H1 (cell line): ENCODE results near the gene CENPF. TPM values are rescaled to one million over a fixed set of nuclear protein-coding genes. Genes with fewer than 3 reads are reported as not detected.

Source experiments
- CTCF ChIA-PET: fragments of 300-600 bp; sonication (Branson Sonifier 250); formaldehyde crosslinking; loops from one replicate; lab custom pipeline; 2021; ENCODE audit not compliant: partially characterized antibody; lab: Charles Lee
- POLR2A ChIA-PET: fragments of 300-600 bp; sonication (Branson Sonifier 250); formaldehyde crosslinking; loops from one replicate; lab custom pipeline; 2021; ENCODE audit warnings: inconsistent platforms; ENCODE audit not compliant: partially characterized antibody; lab: Charles Lee
- DNase-seq, 2 experiments: peaks; one replicate each; pipeline versions ENCODE4 v3.0.0 to v3.0.0-alpha.2; 2010 to 2022; ENCODE audit warnings: low spot score in 2 of 2, low read depth in 1 of 2, mixed read lengths in 1 of 2
- FAIRE-seq: peaks from 2 replicates; lab custom pipeline; 2011; peaks lifted over from hg19 to GRCh38; lab: Jason Lieb, UNC
- H2AFZ ChIP-seq: 2 replicates; pipeline ENCODE4 v1.8.1; 2012; ENCODE audit warnings: low read length, inconsistent platforms
- H2AK5ac ChIP-seq: 2 replicates; pipeline ENCODE4 v1.6.1; 2013; ENCODE audit warnings: low read depth, low read length
- H2BK120ac ChIP-seq: replicated peaks from 2 replicates; pipeline ENCODE3; 2013; ENCODE audit warnings: low read depth, low read length, inconsistent platforms
- H2BK12ac ChIP-seq: 2 replicates; pipeline ENCODE4 v1.6.1; 2013; ENCODE audit warnings: low read depth, low read length
- H2BK15ac ChIP-seq: 2 replicates; pipeline ENCODE4 v1.6.1; 2013; ENCODE audit warnings: low read length
- H2BK20ac ChIP-seq: 2 replicates; pipeline ENCODE4 v1.6.1; 2013; ENCODE audit warnings: low read length
- H2BK5ac ChIP-seq: 2 replicates; pipeline ENCODE4 v1.6.1; 2013; ENCODE audit warnings: low read depth, low read length
- H3K14ac ChIP-seq: 2 replicates; pipeline ENCODE4 v1.6.1; 2013; ENCODE audit warnings: inconsistent platforms; ENCODE audit not compliant: insufficient read length
- H3K18ac ChIP-seq: 2 replicates; pipeline ENCODE4 v1.6.1; 2013; ENCODE audit warnings: low read length; ENCODE audit errors: extremely low read depth
- H3K23ac ChIP-seq: 2 replicates; pipeline ENCODE4 v1.6.1; 2013; ENCODE audit warnings: inconsistent platforms; ENCODE audit not compliant: insufficient read length
- H3K23me2 ChIP-seq: 2 replicates; pipeline ENCODE4 v1.6.1; 2013; ENCODE audit warnings: low read depth, low read length
- H3K27ac ChIP-seq: 2 replicates; pipeline ENCODE4 v1.6.1; 2011; ENCODE audit warnings: low read depth, low read length, inconsistent platforms
- H3K27me3 ChIP-seq, 4 experiments: replicated peaks in 1 of 4; 1 replicate in 1 of 4; 2 replicates in 3 of 4; pipeline versions ENCODE4 v1.6.1 to v1.8.1; 2011 to 2013; ENCODE audit warnings: low read length in 3 of 4, mild to moderate bottlenecking in 3 of 4, inconsistent platforms in 2 of 4, mixed read lengths in 2 of 4, moderate library complexity in 1 of 4; ENCODE audit not compliant: control insufficient read depth in 3 of 4, insufficient read depth in 3 of 4; ENCODE audit errors: extremely low read depth in 1 of 4
- H3K36me3 ChIP-seq, 4 experiments: 2 replicates each; pipeline versions ENCODE4 v1.6.1 to v1.8.1; 2011 to 2013; ENCODE audit warnings: mild to moderate bottlenecking in 4 of 4, low read length in 3 of 4, moderate library complexity in 2 of 4, control low read depth in 1 of 4, inconsistent platforms in 1 of 4; ENCODE audit not compliant: insufficient read depth in 4 of 4, control insufficient read depth in 2 of 4
- H3K4ac ChIP-seq: replicated peaks from 2 replicates; pipeline ENCODE3; 2013; ENCODE audit warnings: low read length, low read depth, mixed read lengths, inconsistent platforms; ENCODE audit not compliant: insufficient read length
- H3K4me1 ChIP-seq, 4 experiments: replicated peaks in 1 of 4; 1 replicate in 1 of 4; 2 replicates in 3 of 4; pipeline versions ENCODE4 v1.6.1 to v1.8.1; 2011 to 2013; ENCODE audit warnings: low read length in 3 of 4, inconsistent platforms in 2 of 4, mixed read lengths in 1 of 4; ENCODE audit not compliant: insufficient read depth in 4 of 4, control insufficient read depth in 3 of 4
- H3K4me2 ChIP-seq, 2 experiments: 2 replicates each; pipeline versions ENCODE4 v1.6.1 to v1.8.1; 2011 to 2013; ENCODE audit warnings: low read depth in 2 of 2, low read length in 2 of 2, control low read depth in 1 of 2, inconsistent platforms in 1 of 2, mild to moderate bottlenecking in 1 of 2; ENCODE audit not compliant: insufficient read depth in 1 of 2
- H3K4me3 ChIP-seq, 4 experiments: fragments of 200-600, 300-600 bp in 1 of 4; sonication (generic), shearing (Covaris generic), sonication (Bioruptor Twin) in 1 of 4; 2 replicates each; pipeline versions ENCODE4 v1.5.1 to v1.8.1; 2011 to 2016; ENCODE audit warnings: low read length in 4 of 4, low read depth in 3 of 4, control low read depth in 2 of 4, inconsistent platforms in 2 of 4, mild to moderate bottlenecking in 2 of 4, mixed read lengths in 1 of 4, moderate library complexity in 1 of 4; ENCODE audit not compliant: insufficient read depth in 2 of 4; ENCODE audit errors: extremely low read depth in 1 of 4
- H3K56ac ChIP-seq: replicated peaks from 2 replicates; pipeline ENCODE3; 2013; ENCODE audit warnings: low read depth, mild to moderate bottlenecking, mixed read lengths, low read length, inconsistent platforms; ENCODE audit not compliant: insufficient read length
- H3K79me1 ChIP-seq: 2 replicates; pipeline ENCODE4 v1.6.1; 2013; ENCODE audit warnings: low read depth, low read length, control low read depth
- H3K79me2 ChIP-seq, 2 experiments: 2 replicates each; pipeline versions ENCODE4 v1.6.1 to v1.8.1; 2012 to 2013; ENCODE audit warnings: low read length in 2 of 2, mild to moderate bottlenecking in 2 of 2, inconsistent platforms in 1 of 2; ENCODE audit not compliant: insufficient read depth in 2 of 2, control insufficient read depth in 1 of 2
- H3K9ac ChIP-seq, 4 experiments: replicated peaks in 1 of 4; 1 replicate in 1 of 4; 2 replicates in 3 of 4; pipeline versions ENCODE4 v1.6.1 to v1.8.1; 2011 to 2013; ENCODE audit warnings: low read depth in 3 of 4, low read length in 3 of 4, control low read depth in 2 of 4, mild to moderate bottlenecking in 2 of 4, moderate library complexity in 2 of 4, inconsistent platforms in 1 of 4; ENCODE audit errors: extremely low read depth in 1 of 4
- H3K9me3 ChIP-seq, 2 experiments: 2 replicates each; pipeline versions ENCODE4 v1.6.1 to v1.8.1; 2012 to 2013; ENCODE audit warnings: mild to moderate bottlenecking in 2 of 2, moderate library complexity in 2 of 2, control low read depth in 1 of 2, inconsistent platforms in 1 of 2, low read depth in 1 of 2, low read length in 1 of 2, mixed read lengths in 1 of 2; ENCODE audit not compliant: insufficient read depth in 2 of 2
- H4K20me1 ChIP-seq, 2 experiments: replicated peaks in 1 of 2; 2 replicates each; pipeline versions ENCODE3 to v1.8.1; 2011 to 2013; ENCODE audit warnings: inconsistent platforms in 2 of 2, low read length in 2 of 2, mild to moderate bottlenecking in 1 of 2; ENCODE audit not compliant: insufficient read depth in 2 of 2, control insufficient read depth in 1 of 2
- H4K5ac ChIP-seq: 2 replicates; pipeline ENCODE4 v1.6.1; 2013; ENCODE audit warnings: low read length, low read depth, mixed read lengths, inconsistent platforms; ENCODE audit not compliant: insufficient read length
- H4K8ac ChIP-seq: 2 replicates; pipeline ENCODE4 v1.8.0; 2013; ENCODE audit warnings: mild to moderate bottlenecking, moderate library complexity, low read length, inconsistent platforms; ENCODE audit not compliant: insufficient read depth; ENCODE audit errors: extremely low read depth
- H4K91ac ChIP-seq: replicated peaks from 2 replicates; pipeline ENCODE3; 2013; ENCODE audit warnings: low read length, mixed read lengths, inconsistent platforms; ENCODE audit not compliant: insufficient read length
- CEBPB ChIP-seq: IDR thresholded peaks from 2 replicates; pipeline ENCODE4 v1.6.1; 2012; ENCODE audit warnings: low read depth, low read length
- CTBP2 ChIP-seq: IDR thresholded peaks from 2 replicates; pipeline ENCODE4 v1.7.0; 2011; ENCODE audit warnings: borderline replicate concordance, mild to moderate bottlenecking, moderate library complexity, mixed read lengths, low read length; ENCODE audit not compliant: insufficient read depth, insufficient read length
- EZH2 ChIP-seq: fragments of 200-600 bp; sonication (generic); IDR thresholded peaks from 2 replicates; pipeline ENCODE4 v1.7.1; 2012; ENCODE audit warnings: low read depth, mild to moderate bottlenecking, moderate library complexity, low read length, inconsistent platforms; ENCODE audit not compliant: severe bottlenecking
- HDAC2 ChIP-seq, 2 experiments: fragments of 300-600 bp in 1 of 2; sonication (generic) in 1 of 2; IDR thresholded peaks; 2 replicates each; pipeline ENCODE4 v1.6.1; 2011 to 2012; ENCODE audit warnings: low read depth in 2 of 2, low read length in 2 of 2, mild to moderate bottlenecking in 2 of 2, moderate library complexity in 2 of 2, borderline replicate concordance in 1 of 2, inconsistent platforms in 1 of 2
- HDAC6 ChIP-seq: IDR thresholded peaks from one replicate; pipeline ENCODE4 v1.7.1; 2012; ENCODE audit warnings: low read depth, mild to moderate bottlenecking, inconsistent platforms, low read length, moderate library complexity
- NRF1 ChIP-seq: IDR thresholded peaks from 2 replicates; pipeline ENCODE4 v1.6.1; 2011; ENCODE audit warnings: mild to moderate bottlenecking, low read depth, low read length, improper control_type of control experiment
- POLR2AphosphoS5 ChIP-seq: IDR thresholded peaks from 2 replicates; pipeline ENCODE4 v1.6.1; 2011; ENCODE audit warnings: low read depth, low read length
- RAD21 ChIP-seq, 2 experiments: IDR thresholded peaks in 1 of 2; conservative IDR thresholded peaks in 1 of 2; 2 replicates each; pipeline ENCODE4 v1.6.1; 2011; ENCODE audit warnings: low read depth in 2 of 2, low read length in 2 of 2, improper control_type of control experiment in 1 of 2, inconsistent platforms in 1 of 2, mild to moderate bottlenecking in 1 of 2, moderate library complexity in 1 of 2
- SIX5 ChIP-seq: IDR thresholded peaks from 2 replicates; pipeline ENCODE4 v1.6.1; 2011; ENCODE audit warnings: mild to moderate bottlenecking, low read depth, low read length
- TBP ChIP-seq: IDR thresholded peaks from 2 replicates; pipeline ENCODE4 v1.6.1; 2011; ENCODE audit warnings: low read depth, low read length, improper control_type of control experiment
- YY1 ChIP-seq: IDR thresholded peaks from 2 replicates; pipeline ENCODE4 v1.6.1; 2011; ENCODE audit warnings: low read depth, mild to moderate bottlenecking, low read length
- polyA plus RNA-seq, 7 experiments: library from polyadenylated mRNA; depleted of rRNA in 3 of 7; stranded (reverse) in 5 of 7; unstranded in 2 of 7; fragments of >200 nt in 5 of 7; fragments of 200-250 nt in 2 of 7; gene quantifications; 1 replicate in 5 of 7; 2 replicates in 1 of 7; 4 replicates in 1 of 7; pipeline versions ENCODE4 v1.2.1 to v1.2.3, GENCODE V29; 2011 to 2013; ENCODE audit warnings: missing spikeins in 2 of 7, mixed read lengths in 2 of 7
- total RNA-seq: library from RNA; stranded (reverse); fragmentation: NEBNext Ultra II Directional; extraction: Animal tissue kit (Norgen Biotek cat#: 25700); gene quantifications from 2 replicates; pipeline ENCODE4 v1.2.1, GENCODE V29; 2021
- TF ChIP-seq, protein P1 (sequence below): IDR thresholded peaks from 2 replicates; pipeline ENCODE4 v1.6.1; 2012; ENCODE audit warnings: inconsistent platforms

CENPF gene
- total and polyA plus RNA-seq, 2 of the 8 experiments (the other 6 are each of a cell fraction or from before 2014, with no cell fraction given), result 13.7 to 170 TPM

- Histone ChIP-seq H3K9ac (no peak overlapping the region), H3K14ac (no peak overlapping the region), H3K27ac (no peak overlapping the region), H3K36me3 (peaks cover 41 to 87% (median 81%) of the 10 kb centered on the region in 4 experiments), H2BK120ac (no peak overlapping the region), H2AFZ (no peak overlapping the region), H2BK20ac (no peak overlapping the region), H3K9me3 (no peaks in the 10 kb centered on the region), H3K18ac (no peak overlapping the region), H3K4ac (no peak overlapping the region), H3K4me1 (no peaks in the 10 kb centered on the region), H3K79me2 (no peaks in the 10 kb centered on the region), H4K91ac (no peak overlapping the region), H3K79me1 (0 out of 2 replicates have a peak, but pooled peaks cover 2% of the 10 kb centered on the region), H4K20me1 (peaks cover 4 to 7% of the 10 kb centered on the region in 2 experiments), H3K4me2 (no peak overlapping the region), H3K4me3 (no peak overlapping the region), H3K27me3 (no peaks in the 10 kb centered on the region), H3K23ac (no peak overlapping the region), H4K8ac (no peak overlapping the region), H4K5ac (no peak overlapping the region), H3K23me2 (no peaks in the 10 kb centered on the region), H2AK5ac (no peak overlapping the region), H2BK12ac (no peak overlapping the region), H2BK5ac (no peak overlapping the region), H2BK15ac (no peak overlapping the region), H3K56ac (no peak overlapping the region)
- DNase-seq (no peak), FAIRE-seq (no peak)
- ChIA-PET CTCF (interaction anchor here (1.1 to 5.3 kb wide), 3 partner anchors 13 to 302 kb away, joined by 3 to 41 read pairs (median 29); no protein-coding TSS in a partner anchor), POLR2A (no interaction called here)
- TF ChIP-seq HDAC2 (IDR thresholded peaks at IDR 0.05; ENCODE audit: borderline replicate concordance in 1 of 2, low read depth in 2 of 2, low read length in 2 of 2) (no peak), TBP (no peak), HDAC6 (no peak), SIX5 (no peak), CEBPB (no peak), CTBP2 (no peak), NRF1 (no peak), YY1 (no peak), EZH2 (no peak), POLR2AphosphoS5 (no peak), RAD21 (IDR thresholded peaks at IDR 0.05 in 1 of 2, conservative IDR thresholded peaks at IDR 0.05 in 1 of 2; ENCODE audit: low read depth in 2 of 2, low read length in 2 of 2) (no peak)
- TF ChIP-seq, protein P1, sequence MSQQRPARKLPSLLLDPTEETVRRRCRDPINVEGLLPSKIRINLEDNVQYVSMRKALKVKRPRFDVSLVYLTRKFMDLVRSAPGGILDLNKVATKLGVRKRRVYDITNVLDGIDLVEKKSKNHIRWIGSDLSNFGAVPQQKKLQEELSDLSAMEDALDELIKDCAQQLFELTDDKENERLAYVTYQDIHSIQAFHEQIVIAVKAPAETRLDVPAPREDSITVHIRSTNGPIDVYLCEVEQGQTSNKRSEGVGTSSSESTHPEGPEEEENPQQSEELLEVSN, result no peak
These were observed 31.3 kb downstream of the CENPF start for GRCh38 chr1:214634267-214634666.
